Adrenal gland (tissue), 12 donors: Measurements from ENCODE around the gene CHDH. TPM values are rescaled to one million over a fixed set of nuclear protein-coding genes. Genes with fewer than 3 reads are reported as not detected.

Experiments used
- DNase-seq, 7 donors: peaks; one replicate each; pipeline ENCODE4 v3.0.0-alpha.2; 2019 to 2020
- H3K27ac ChIP-seq, 5 donors: fragments of 200-600 bp; sonication (generic) in 4 of 5; 1 replicate in 3 of 5; 2 replicates in 2 of 5; pipeline versions ENCODE4 v1.5.1 to v1.8.0; 2016 to 2020; ENCODE audit warnings: mild to moderate bottlenecking in 1 of 5
- H3K27me3 ChIP-seq: fragments of 200-600 bp; 2 replicates; pipeline ENCODE4 v1.8.0; 2021
- H3K36me3 ChIP-seq, 2 donors: fragments of 200-600 bp; replicated peaks in 1 of 2; 1 replicate in 1 of 2; 2 replicates in 1 of 2; pipeline versions ENCODE4 v1.5.1 to v1.8.0; 2018 to 2022
- H3K4me1 ChIP-seq, 2 donors: fragments of 200-600 bp; replicated peaks in 1 of 2; 1 replicate in 1 of 2; 2 replicates in 1 of 2; pipeline versions ENCODE4 v1.5.1 to v1.8.0; 2018 to 2021
- H3K4me3 ChIP-seq, 4 donors: fragments of 200-600 bp; sonication (generic) in 3 of 4; one replicate each; pipeline ENCODE4 v1.5.1; 2016 to 2018
- H3K9me3 ChIP-seq, 3 donors: fragments of 200-600 bp; sonication (generic) in 1 of 3; replicated peaks in 1 of 3; 1 replicate in 2 of 3; 2 replicates in 1 of 3; pipeline versions ENCODE4 v1.5.1 to v1.8.0; 2016 to 2021
- CTCF ChIP-seq, 6 experiments: fragments of 450-650 bp in 4 of 6; fragments of 200-600 bp in 2 of 6; sonication (generic) in 1 of 6; IDR thresholded peaks; 1 replicate in 5 of 6; 2 replicates in 1 of 6; pipeline versions ENCODE4 v1.5.1 to v1.8.0; 2016 to 2021; ENCODE audit warnings: antibody characterized with exemption in 6 of 6, mild to moderate bottlenecking in 2 of 6, moderate library complexity in 1 of 6
- POLR2A ChIP-seq, 2 donors: fragments of 450-650 bp; IDR thresholded peaks; one replicate each; pipeline ENCODE4 v1.6.1; 2017; ENCODE audit warnings: antibody characterized with exemption in 2 of 2, mild to moderate bottlenecking in 2 of 2, moderate library complexity in 1 of 2
- WGBS, 4 donors: extraction: QIAGEN DNeasy Blood & Tissue Kit in 2 of 4; methylation state at CpG; one replicate each; pipeline versions ENCODE4 v1.1.5 to v1.1.7; 2013 to 2017; 5-methylcytosine and 5-hydroxymethylcytosine counted together
- intact Hi-C, 2 donors: fragments of 100-400 bp; cut with DNase I; formaldehyde crosslinking; loops; one replicate each; pipeline versions ENCODE4 v1.14.1 to v1.15.0; 2022 to 2023
- polyA plus RNA-seq, 3 donors: library from polyadenylated mRNA; stranded (reverse); fragments of 200-250 nt in 2 of 3; fragments of 350-450 nt in 1 of 3; fragmentation: Illumina TruSeq in 1 of 3; extraction: RNeasy Lipid Tissue Mini Kit (QIAGEN cat#74804) in 1 of 3; gene quantifications; one replicate each; pipeline ENCODE4 v1.2.3, GENCODE V29; 2013 to 2014
- total RNA-seq, 9 donors: library from RNA; depleted of rRNA in 4 of 9; stranded (reverse); fragments of >200 nt in 4 of 9; fragments of 120-200 nt in 1 of 9; fragmentation: NEBNext Ultra II Directional in 1 of 9; extraction: Animal tissue kit (Norgen Biotek cat#: 25700) in 1 of 9; gene quantifications; one replicate each; pipeline versions ENCODE4 v1.1.0 to v1.2.4, GENCODE V29; 2013 to 2023
- donor health status: healthy with polysubstance abuse.
- donor health status: Bipolar disorder and iron deficiency.
- donor health status: DM: yes; HTN: yes; CAD: no.
- donor health status: DM: no; HTN: no; CAD: no.
- donor health status: DM: no; HTN: no; CAD: no.
- donor health status: DM: yes; HTN: yes; CAD: no.

CHDH gene
- total and polyA plus RNA-seq, 12 donors: 0.17 to 29.6 (median 5.3) TPM

- Histone ChIP-seq H3K4me3 (peak overlapping the region; percentile 31 to 97 (median 84)), H3K27me3 (no peaks in the 10 kb centered on the region), H3K36me3 (peaks cover 0 to 12% of the 10 kb centered on the region in 2 donors), H3K9me3 (no peaks in the 10 kb centered on the region), H3K4me1 (peaks cover 7 to 22% of the 10 kb centered on the region in 2 donors), H3K27ac (peak overlapping the region; percentile 41 to 97 (median 89))
- intact Hi-C loops: no loop called here
- DNase-seq: peak; percentile 29 to 80 (median 40)
- TF ChIP-seq POLR2A (IDR thresholded peaks at IDR 0.05) (no peak), CTCF (IDR thresholded peaks at IDR 0.05) (no peak)
- WGBS, 4 donors: 3 to 8% (median 5%) methylated on average over 21 of the region's 21 CpGs
These were observed 44.7 kb upstream of the CHDH start for GRCh38 chr3:53890726-53891475.

GRCh38 chr3:53888232-53888631 is 42.0 kb upstream of the CHDH start:
- TF ChIP-seq CTCF (IDR thresholded peaks at IDR 0.05) (no peak), POLR2A (IDR thresholded peaks at IDR 0.05) (no peak)
- Histone ChIP-seq H3K4me1 (peaks cover 7 to 22% of the 10 kb centered on the region in 2 donors), H3K27me3 (no peaks in the 10 kb centered on the region), H3K36me3 (peaks cover 0 to 30% of the 10 kb centered on the region in 2 donors), H3K27ac (no peak overlapping the region), H3K4me3 (no peak overlapping the region), H3K9me3 (no peaks in the 10 kb centered on the region)
- DNase-seq: no peak
- 34 to 50% (median 46%) methylated on average over 1 of the region's 1 CpG for WGBS, 4 donors
- intact Hi-C loops: no loop called here

- no peak for DNase-seq
- TF ChIP-seq POLR2A (IDR thresholded peaks at IDR 0.05) (no peak), CTCF (IDR thresholded peaks at IDR 0.05) (no peak)
- Histone ChIP-seq H3K27me3 (no peaks in the 10 kb centered on the region), H3K27ac (no peak overlapping the region), H3K36me3 (peaks cover 0 to 30% of the 10 kb centered on the region in 2 donors), H3K4me3 (no peak overlapping the region), H3K4me1 (peaks cover 7 to 22% of the 10 kb centered on the region in 2 donors), H3K9me3 (no peaks in the 10 kb centered on the region)
- intact Hi-C loops: no loop called here
These were observed 41.2 kb upstream of the CHDH start for GRCh38 chr3:53887446-53887845.

- WGBS, 4 donors: 87 to 92% (median 89%) methylated on average over 3 of the region's 3 CpGs
- intact Hi-C loops: no loop called here
- no peak overlapping the region for H3K4me3 ChIP-seq
- no peaks in the 10 kb centered on the region for H3K9me3 ChIP-seq
- peaks cover 0 to 30% of the 10 kb centered on the region in 2 donors for H3K36me3 ChIP-seq
- DNase-seq: no peak
- H3K27me3 ChIP-seq: no peaks in the 10 kb centered on the region
- H3K4me1 ChIP-seq: peaks cover 10 to 26% of the 10 kb centered on the region in 2 donors
- no peak overlapping the region for H3K27ac ChIP-seq
- TF ChIP-seq CTCF (IDR thresholded peaks at IDR 0.05): no peak
- TF ChIP-seq POLR2A (IDR thresholded peaks at IDR 0.05): no peak
These were observed 39.0 kb upstream of the CHDH start for GRCh38 chr3:53885239-53885638.
